ENCODE results near the gene C8A.

DNA sequence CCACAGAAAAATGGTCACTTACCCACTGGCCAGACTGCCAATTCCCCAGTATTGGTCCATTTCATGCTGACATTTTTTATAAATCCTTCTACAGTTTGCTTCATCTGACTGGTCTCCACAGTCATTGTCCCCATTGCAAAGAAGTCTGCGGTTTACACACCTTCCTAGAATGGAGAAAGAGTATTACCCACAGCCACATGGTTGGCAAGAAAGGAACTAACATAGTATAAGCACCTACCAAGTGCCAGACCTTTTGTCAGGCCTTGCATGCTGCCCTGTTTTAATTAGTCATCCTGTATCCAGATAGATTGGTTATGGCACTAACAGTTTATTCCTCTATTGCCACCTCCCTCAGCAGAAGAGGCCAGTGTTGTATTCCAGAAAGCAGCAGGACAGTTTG lies 100.1 kb downstream of the C8A start:
- TF ChIP-seq EZH2 (IDR thresholded peaks at IDR 0.05; ENCODE audit: insufficient read depth, poor library complexity, severe bottlenecking) (no peak), EZH2phosphoT487 (IDR thresholded peaks at IDR 0.05; ENCODE audit: insufficient read depth, low read depth) (no peak)
